Measurements from ENCODE around the gene SEMA4C. TPM values are rescaled to one million over a fixed set of nuclear protein-coding genes. Genes with fewer than 3 reads are reported as not detected.

The SEMA4C gene
- total and polyA plus RNA-seq, 3 donors from 2014 or later, result 10.5 to 17.6 (median 11.4) TPM

- intact Hi-C loops (cut with DNase I; ENCODE audit: low total_unique reads), result no loop called here
These were observed 9.5 kb downstream of the SEMA4C start for GRCh38 chr2:96860065-96861029.

GRCh38 chr2:96859681-96860064 is 10.2 kb downstream of the SEMA4C start:
- no peak overlapping the region for H3K27ac ChIP-seq
- no peaks in the 10 kb centered on the region for H3K36me3 ChIP-seq (ENCODE audit: low read depth, missing control alignments)
- no peak for DNase-seq
- no peak for TF ChIP-seq POLR2A (IDR thresholded peaks at IDR 0.05)
- no peak for TF ChIP-seq CTCF (IDR thresholded peaks at IDR 0.05)
- no peak overlapping the region for H3K4me3 ChIP-seq
- peaks cover 15% of the 10 kb centered on the region for H3K4me1 ChIP-seq
- intact Hi-C loops (cut with DNase I; ENCODE audit: low total_unique reads), result no loop called here
- H3K27me3 ChIP-seq, result no peaks in the 10 kb centered on the region
- WGBS, 2 donors, result 31 to 47% methylated on average over 4 of the region's 4 CpGs
- no peaks in the 10 kb centered on the region for H3K9me3 ChIP-seq

More at GRCh38 chr2:96860065-96861029, 9.5 kb downstream of the SEMA4C start:
- WGBS, 2 donors, result 73 to 77% methylated on average over 26 to 38 of the region's 38 CpGs
- no peaks in the 10 kb centered on the region for H3K27me3 ChIP-seq
- peaks cover 15% of the 10 kb centered on the region for H3K4me1 ChIP-seq
- H3K9me3 ChIP-seq, result no peaks in the 10 kb centered on the region
- H3K4me3 ChIP-seq, result no peak overlapping the region
- TF ChIP-seq POLR2A (IDR thresholded peaks at IDR 0.05) (no peak), CTCF (IDR thresholded peaks at IDR 0.05) (no peak)
- DNase-seq, result no peak
- H3K36me3 ChIP-seq (ENCODE audit: low read depth, missing control alignments), result no peaks in the 10 kb centered on the region
- H3K27ac ChIP-seq, result no peak overlapping the region

- Histone ChIP-seq H3K4me1 (peaks cover 15% of the 10 kb centered on the region), H3K27me3 (no peaks in the 10 kb centered on the region), H3K36me3 (ENCODE audit: low read depth, missing control alignments) (no peaks in the 10 kb centered on the region), H3K9me3 (no peaks in the 10 kb centered on the region), H3K4me3 (peak overlapping the region in 1 of 2 donors; percentile 68), H3K27ac (peak overlapping the region in 1 of 2 donors; percentile 76)
- intact Hi-C loops (cut with DNase I; ENCODE audit: low total_unique reads), result no loop called here
- 36 to 40% methylated on average over 10 to 11 of the region's 11 CpGs for WGBS, 2 donors
- TF ChIP-seq CTCF (IDR thresholded peaks at IDR 0.05) (no peak), POLR2A (IDR thresholded peaks at IDR 0.05) (no peak)
- DNase-seq, result no peak
These were observed 10.7 kb downstream of the SEMA4C start for GRCh38 chr2:96859099-96859649.

GRCh38 chr2:96857667-96858372 is 12.1 kb downstream of the SEMA4C start, which contains the start of gene ANKRD39:
TSS of gene ANKRD39 (minus strand) at chr2:96858016. CDS start at chr2:96857987, 29 bp downstream.
- 1 to 2% methylated on average over 13 to 49 of the region's 81 CpGs for WGBS, 2 donors
- DNase-seq, result peak; percentile 98
- intact Hi-C loops (cut with DNase I; ENCODE audit: low total_unique reads), result no loop called here
- H3K9me3 ChIP-seq, result no peaks in the 10 kb centered on the region
- peak within 1 kb of the TSS; percentile 45 to 76 for H3K27ac ChIP-seq
- H3K4me1 ChIP-seq, result peaks cover 15% of the 10 kb centered on the region
- H3K4me3 ChIP-seq, result peak within 1 kb of the TSS; percentile 68 to 78
- H3K27me3 ChIP-seq, result no peaks in the 10 kb centered on the region
- no peaks in the 10 kb centered on the region for H3K36me3 ChIP-seq (ENCODE audit: low read depth, missing control alignments)
- TF ChIP-seq POLR2A (IDR thresholded peaks at IDR 0.05) (peak; percentile 59), CTCF (IDR thresholded peaks at IDR 0.05) (peak; percentile 86 to 94 (median 94))

Data from testis (tissue), 3 donors.